Mesenchymal stem cell (in vitro differentiated cells and primary cell): ENCODE data around the gene ADAM12.

Experiments used
- DNase-seq: peaks from one replicate; pipeline ENCODE4 v3.0.0-alpha.2; 2013
- H2AFZ ChIP-seq: one replicate; pipeline ENCODE4 v1.6.1; 2013; ENCODE audit warnings: low read depth, mild to moderate bottlenecking, control low read depth, inconsistent platforms, low read length, moderate library complexity
- H2AK5ac ChIP-seq: 2 replicates; pipeline ENCODE4 v1.6.1; 2013; ENCODE audit warnings: low read length, moderate library complexity, mild to moderate bottlenecking, inconsistent platforms; ENCODE audit not compliant: severe bottlenecking
- H2BK120ac ChIP-seq: one replicate; pipeline ENCODE4 v1.6.1; 2013; ENCODE audit warnings: low read depth, mild to moderate bottlenecking, inconsistent platforms, low read length, moderate library complexity
- H2BK12ac ChIP-seq, 2 experiments: one replicate each; pipeline ENCODE4 v1.6.1; 2013; ENCODE audit warnings: inconsistent platforms in 2 of 2, low read length in 2 of 2, mild to moderate bottlenecking in 2 of 2, moderate library complexity in 2 of 2, control low read depth in 1 of 2
- H2BK15ac ChIP-seq: one replicate; pipeline ENCODE4 v1.6.1; 2013; ENCODE audit warnings: mild to moderate bottlenecking, low read depth, inconsistent platforms; ENCODE audit not compliant: poor library complexity, severe bottlenecking
- H2BK5ac ChIP-seq: 2 replicates; pipeline ENCODE4 v1.6.1; 2013; ENCODE audit warnings: low read depth, mild to moderate bottlenecking, low read length, control low read depth, inconsistent platforms; ENCODE audit not compliant: poor library complexity, severe bottlenecking
- H3K14ac ChIP-seq, 2 experiments: one replicate each; pipeline ENCODE4 v1.6.1; 2013; ENCODE audit warnings: inconsistent platforms in 2 of 2, low read length in 2 of 2, control low read depth in 1 of 2, mild to moderate bottlenecking in 1 of 2, moderate library complexity in 1 of 2
- H3K18ac ChIP-seq, 2 experiments: one replicate each; pipeline ENCODE4 v1.6.1; 2013; ENCODE audit warnings: inconsistent platforms in 2 of 2, low read length in 2 of 2, control low read depth in 1 of 2, low read depth in 1 of 2, mild to moderate bottlenecking in 1 of 2
- H3K23ac ChIP-seq, 2 experiments: one replicate each; pipeline ENCODE4 v1.6.1; 2013; ENCODE audit warnings: inconsistent platforms in 2 of 2, low read length in 2 of 2, mild to moderate bottlenecking in 2 of 2, moderate library complexity in 2 of 2, control low read depth in 1 of 2
- H3K27ac ChIP-seq: 2 replicates; pipeline ENCODE4 v1.5.1; 2013; ENCODE audit warnings: mild to moderate bottlenecking, moderate library complexity, low read length, control low read depth, inconsistent platforms; ENCODE audit not compliant: poor library complexity, severe bottlenecking
- H3K27me3 ChIP-seq, 2 experiments: 2 replicates each; pipeline versions ENCODE4 v1.6.1 to v1.7.0; 2013; ENCODE audit warnings: low read length in 2 of 2, mild to moderate bottlenecking in 2 of 2, moderate library complexity in 2 of 2, control low read depth in 1 of 2, inconsistent platforms in 1 of 2; ENCODE audit not compliant: control insufficient read depth in 1 of 2, insufficient read depth in 1 of 2
- H3K36me3 ChIP-seq, 2 experiments: 2 replicates each; pipeline versions ENCODE4 v1.6.1 to v1.7.0; 2013; ENCODE audit warnings: low read length in 2 of 2, control low read depth in 1 of 2, inconsistent platforms in 1 of 2, low read depth in 1 of 2, mild to moderate bottlenecking in 1 of 2; ENCODE audit not compliant: insufficient read depth in 2 of 2, control insufficient read depth in 1 of 2
- H3K4ac ChIP-seq, 2 experiments: one replicate each; pipeline ENCODE4 v1.6.1; 2013; ENCODE audit warnings: inconsistent platforms in 2 of 2, low read length in 2 of 2, mild to moderate bottlenecking in 2 of 2, moderate library complexity in 2 of 2, control low read depth in 1 of 2, low read depth in 1 of 2
- H3K4me1 ChIP-seq: 2 replicates; pipeline ENCODE4 v1.6.1; 2013; ENCODE audit warnings: low read depth, low read length, control low read depth; ENCODE audit not compliant: control insufficient read depth, insufficient read depth
- H3K4me2 ChIP-seq: 2 replicates; pipeline ENCODE4 v1.6.1; 2013; ENCODE audit warnings: low read length, mild to moderate bottlenecking, inconsistent platforms; ENCODE audit not compliant: poor library complexity, severe bottlenecking
- H3K4me3 ChIP-seq, 2 experiments: 2 replicates each; pipeline versions ENCODE4 v1.5.1 to v1.7.0; 2013; ENCODE audit warnings: low read length in 2 of 2, mild to moderate bottlenecking in 2 of 2, control low read depth in 1 of 2, low read depth in 1 of 2; ENCODE audit not compliant: insufficient read depth in 1 of 2
- H3K79me1 ChIP-seq: replicated peaks from 2 replicates; pipeline ENCODE4 v1.6.1; 2013; ENCODE audit warnings: mild to moderate bottlenecking, control low read depth, low read length, inconsistent platforms; ENCODE audit not compliant: poor library complexity, severe bottlenecking
- H3K9ac ChIP-seq: 2 replicates; pipeline ENCODE4 v1.7.0; 2013; ENCODE audit warnings: mild to moderate bottlenecking, low read length, moderate library complexity
- H3K9me3 ChIP-seq: 2 replicates; pipeline ENCODE4 v1.7.0; 2013; ENCODE audit warnings: mild to moderate bottlenecking, low read length; ENCODE audit not compliant: control insufficient read depth
- H4K8ac ChIP-seq: one replicate; pipeline ENCODE4 v1.6.1; 2013; ENCODE audit warnings: inconsistent platforms, mild to moderate bottlenecking, low read length, moderate library complexity
- H4K91ac ChIP-seq: one replicate; pipeline ENCODE4 v1.6.1; 2013; ENCODE audit warnings: mild to moderate bottlenecking, low read length, inconsistent platforms
- WGBS: methylation state at CpG from one replicate; pipeline ENCODE4 v1.1.7; 2013; ENCODE audit warnings: mixed read lengths; 5-methylcytosine and 5-hydroxymethylcytosine counted together

The ADAM12 gene

DNA sequence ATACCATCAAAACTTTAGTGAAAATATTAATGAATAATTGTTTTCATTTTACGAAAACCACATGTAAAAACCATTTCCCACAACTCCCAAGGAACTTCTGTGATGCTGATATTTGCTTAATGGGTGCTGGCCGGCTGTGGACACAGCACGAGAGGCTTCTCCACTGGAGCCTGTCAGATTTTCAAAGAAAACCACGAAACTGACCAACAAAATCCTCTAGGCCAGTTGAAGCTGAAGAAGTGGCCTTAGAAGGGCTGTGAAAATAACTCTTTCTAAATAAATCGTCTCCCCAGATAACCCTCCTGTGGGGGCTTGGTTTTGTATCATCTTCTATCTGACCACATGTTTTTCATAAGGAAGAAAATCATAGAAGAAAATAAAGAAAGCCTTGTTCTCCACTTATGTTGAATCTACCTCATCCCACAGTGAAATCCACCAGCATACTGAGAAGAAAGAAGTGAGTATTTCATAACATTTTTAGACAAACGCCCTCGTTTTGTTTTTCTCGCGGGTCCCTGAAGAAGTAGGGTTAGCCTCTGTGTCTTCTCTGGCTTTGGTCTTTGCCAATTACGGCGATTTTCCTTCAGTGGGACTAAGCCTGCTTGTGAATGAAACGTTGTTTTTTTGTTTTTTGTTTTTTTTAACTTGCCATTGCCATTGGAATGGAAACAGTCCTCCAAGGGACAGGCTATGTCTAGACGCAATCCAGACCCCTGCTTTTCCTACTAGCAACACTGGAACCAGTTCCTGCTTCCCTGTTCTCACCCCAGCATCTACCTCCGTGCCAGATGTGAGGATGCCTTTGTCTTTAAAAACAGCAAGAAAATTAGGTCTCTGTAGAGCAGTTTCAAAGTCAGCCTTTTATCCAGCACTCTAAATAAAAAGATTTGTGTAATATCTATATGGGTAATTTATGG is 123.9 kb downstream of the ADAM12 start:
- H3K9ac ChIP-seq: peak overlapping the region; percentile 82
- H3K79me1 ChIP-seq: peaks cover 35% of the 10 kb centered on the region
- H2AK5ac ChIP-seq: no peak overlapping the region
- no peak overlapping the region for H2BK15ac ChIP-seq
- no peaks in the 10 kb centered on the region for H3K27me3 ChIP-seq
- H3K4ac ChIP-seq: no peak overlapping the region
- H2BK5ac ChIP-seq: no peak overlapping the region
- H3K36me3 ChIP-seq: peaks cover 3 to 34% of the 10 kb centered on the region in 2 experiments
- no peak overlapping the region for H3K23ac ChIP-seq
- H3K27ac ChIP-seq: no peak overlapping the region
- 74% methylated on average over 9 of the region's 14 CpGs for WGBS
- no peak overlapping the region for H4K8ac ChIP-seq
- H2AFZ ChIP-seq: no peak overlapping the region
- H3K4me2 ChIP-seq: no peak overlapping the region
- no peak overlapping the region for H4K91ac ChIP-seq
- no peak overlapping the region for H3K14ac ChIP-seq
- H3K4me1 ChIP-seq: peaks cover 4% of the 10 kb centered on the region
- H3K18ac ChIP-seq: no peak overlapping the region
- H3K9me3 ChIP-seq: peaks cover 6% of the 10 kb centered on the region
- H2BK120ac ChIP-seq: no peak overlapping the region
- no peak overlapping the region for H3K4me3 ChIP-seq
- no peak for DNase-seq
- H2BK12ac ChIP-seq: no peak overlapping the region

DNA sequence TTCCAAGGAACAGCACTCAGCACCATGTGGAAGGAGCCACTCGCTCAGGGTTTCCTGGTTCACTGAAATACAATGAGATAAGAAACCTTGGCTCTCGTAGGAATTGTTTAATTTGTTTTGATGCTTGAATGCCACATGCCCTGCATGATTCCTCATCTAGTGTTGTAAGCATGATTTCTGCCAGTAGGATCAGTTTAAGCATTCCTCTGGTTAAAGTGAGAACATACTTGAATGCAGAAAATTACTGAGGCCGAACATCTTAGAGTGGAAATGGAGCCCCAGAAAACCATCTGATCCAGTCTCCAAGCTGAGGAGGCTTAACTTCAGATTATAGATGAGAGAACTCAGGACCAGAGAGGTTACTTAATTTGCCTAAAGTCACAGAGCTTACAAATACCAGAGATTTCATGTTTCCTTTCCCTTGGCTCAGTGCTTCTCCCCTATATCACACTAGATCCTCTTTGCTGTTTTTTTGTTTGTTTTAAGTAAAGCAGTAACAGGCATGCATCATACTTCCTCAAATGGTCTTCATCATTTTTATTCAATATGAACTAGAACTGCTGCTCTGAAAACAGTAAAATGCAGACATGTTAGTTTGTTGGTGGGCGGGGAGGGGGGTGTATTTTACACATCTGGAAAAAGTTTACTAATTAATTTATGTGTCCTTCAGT is 125.1 kb downstream of the ADAM12 start:
- peaks cover 6% of the 10 kb centered on the region for H3K9me3 ChIP-seq
- no peak overlapping the region for H4K91ac ChIP-seq
- H2BK5ac ChIP-seq: no peak overlapping the region
- H3K36me3 ChIP-seq: peaks cover 6 to 30% of the 10 kb centered on the region in 2 experiments
- H3K23ac ChIP-seq: no peak overlapping the region
- H3K27me3 ChIP-seq: no peaks in the 10 kb centered on the region
- H3K18ac ChIP-seq: peak overlapping the region in 1 of 2 experiments; percentile 40
- no peak overlapping the region for H4K8ac ChIP-seq
- peak overlapping the region; percentile 42 for H3K27ac ChIP-seq
- H3K4ac ChIP-seq: peak overlapping the region in 1 of 2 experiments; percentile 47
- no peak overlapping the region for H2BK120ac ChIP-seq
- H3K14ac ChIP-seq: peak overlapping the region in 1 of 2 experiments; percentile 11
- H2BK15ac ChIP-seq: no peak overlapping the region
- H2AK5ac ChIP-seq: no peak overlapping the region
- DNase-seq: no peak
- H3K9ac ChIP-seq: peak overlapping the region; percentile 82
- H3K4me2 ChIP-seq: no peak overlapping the region
- no peak overlapping the region for H2AFZ ChIP-seq
- peaks cover 8% of the 10 kb centered on the region for H3K4me1 ChIP-seq
- H3K4me3 ChIP-seq: no peak overlapping the region
- 68% methylated on average over 3 of the region's 4 CpGs for WGBS
- peaks cover 41% of the 10 kb centered on the region for H3K79me1 ChIP-seq
- peak overlapping the region in 1 of 2 experiments; percentile 32 for H2BK12ac ChIP-seq

DNA sequence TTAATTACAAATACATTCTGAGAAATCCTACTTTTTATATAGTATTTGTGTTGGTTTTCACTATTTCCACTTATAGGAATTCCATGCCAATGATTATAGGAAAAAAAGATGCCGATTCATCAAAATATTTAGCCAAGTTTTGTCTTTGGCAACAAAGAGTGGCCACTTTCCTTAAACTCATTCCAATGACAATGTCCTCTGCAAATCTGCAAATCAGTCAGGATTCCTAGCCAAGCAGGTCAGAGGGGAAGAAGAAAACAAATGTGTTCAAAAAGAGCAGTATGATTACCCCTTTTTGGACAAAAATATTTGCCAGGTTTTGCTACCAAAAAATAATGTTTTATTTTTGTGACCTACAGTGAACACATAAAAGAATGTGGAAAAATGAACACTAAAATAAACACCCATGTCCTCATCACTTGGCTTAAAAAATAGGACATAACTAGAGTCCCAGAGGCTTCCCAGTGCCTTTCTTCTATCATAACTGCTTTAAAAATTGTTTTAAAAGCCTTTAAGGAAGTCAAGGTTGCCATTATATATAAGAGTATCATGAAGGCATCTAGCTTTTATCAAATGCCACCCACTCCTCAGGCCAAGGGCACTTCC is 125.9 kb downstream of the ADAM12 start:
- WGBS: 67% methylated on average over 1 of the region's 1 CpG
- DNase-seq: no peak
- Histone ChIP-seq H2BK15ac (no peak overlapping the region), H2BK12ac (peak overlapping the region in 1 of 2 experiments; percentile 51), H3K27ac (peak overlapping the region; percentile 42), H3K9me3 (peaks cover 6% of the 10 kb centered on the region), H3K18ac (peak overlapping the region in 1 of 2 experiments; percentile 40), H2AFZ (no peak overlapping the region), H3K14ac (peak overlapping the region in 1 of 2 experiments; percentile 11), H3K27me3 (no peaks in the 10 kb centered on the region), H3K79me1 (peaks cover 41% of the 10 kb centered on the region), H3K4me1 (peaks cover 8% of the 10 kb centered on the region), H2AK5ac (no peak overlapping the region), H3K4ac (peak overlapping the region in 1 of 2 experiments; percentile 47), H3K23ac (no peak overlapping the region), H2BK120ac (no peak overlapping the region), H3K9ac (peak overlapping the region; percentile 82), H3K36me3 (peaks cover 6 to 24% of the 10 kb centered on the region in 2 experiments), H4K91ac (no peak overlapping the region), H3K4me2 (no peak overlapping the region), H2BK5ac (no peak overlapping the region), H4K8ac (no peak overlapping the region), H3K4me3 (no peak overlapping the region)
